Measurements from ENCODE around the gene ZBTB17. TPM values are rescaled to one million over a fixed set of nuclear protein-coding genes. Genes with fewer than 3 reads are reported as not detected.

ZBTB17 gene
- total and polyA plus RNA-seq, 9 of the 15 experiments (the other 6 are each of a cell fraction or from before 2014, with no cell fraction given) = 1.1 to 53.4 (median 29.6) TPM

DNA sequence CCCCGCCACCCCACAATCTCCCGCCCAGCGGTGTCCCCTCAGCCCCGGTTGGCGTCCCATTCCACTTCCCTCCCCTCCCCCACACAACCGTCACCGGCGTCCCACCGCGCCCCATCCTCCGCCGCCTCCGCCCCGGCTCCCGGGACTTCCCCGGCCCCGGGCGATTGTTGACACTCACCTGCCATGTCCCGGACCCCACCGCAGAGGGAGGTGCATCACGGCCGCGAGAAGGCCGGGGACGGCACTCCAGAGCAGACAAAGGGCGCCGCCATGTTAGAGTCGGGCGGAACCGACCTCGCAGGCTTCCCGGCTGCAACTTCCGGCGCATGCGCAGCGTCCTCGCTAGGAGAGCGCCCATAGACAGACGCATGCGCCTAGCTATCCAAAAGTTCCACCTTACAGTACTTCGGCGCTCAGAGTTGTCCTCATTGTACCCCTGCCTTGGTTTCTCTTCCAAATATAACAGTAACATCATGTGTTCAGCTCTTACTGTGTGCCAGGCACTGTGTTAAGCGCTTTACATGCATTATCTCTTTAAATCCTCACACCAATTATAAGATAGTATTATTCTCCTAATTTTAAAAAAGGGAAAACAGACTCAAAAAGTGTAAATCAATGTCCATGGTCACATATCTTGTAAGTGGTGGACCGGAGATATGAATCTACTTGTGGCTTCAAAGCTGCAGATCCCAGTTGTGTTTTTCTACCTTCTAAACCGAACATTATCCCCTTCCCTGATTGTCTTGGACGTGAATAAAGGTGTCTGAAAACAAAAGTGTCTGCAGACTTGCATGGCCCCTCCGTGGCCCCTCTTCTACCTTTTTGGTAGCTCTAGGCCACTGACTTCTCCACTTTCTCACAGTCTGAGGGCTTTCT is at the start of gene ZBTB17 (continued):
- TF ChIP-seq, protein P1, sequence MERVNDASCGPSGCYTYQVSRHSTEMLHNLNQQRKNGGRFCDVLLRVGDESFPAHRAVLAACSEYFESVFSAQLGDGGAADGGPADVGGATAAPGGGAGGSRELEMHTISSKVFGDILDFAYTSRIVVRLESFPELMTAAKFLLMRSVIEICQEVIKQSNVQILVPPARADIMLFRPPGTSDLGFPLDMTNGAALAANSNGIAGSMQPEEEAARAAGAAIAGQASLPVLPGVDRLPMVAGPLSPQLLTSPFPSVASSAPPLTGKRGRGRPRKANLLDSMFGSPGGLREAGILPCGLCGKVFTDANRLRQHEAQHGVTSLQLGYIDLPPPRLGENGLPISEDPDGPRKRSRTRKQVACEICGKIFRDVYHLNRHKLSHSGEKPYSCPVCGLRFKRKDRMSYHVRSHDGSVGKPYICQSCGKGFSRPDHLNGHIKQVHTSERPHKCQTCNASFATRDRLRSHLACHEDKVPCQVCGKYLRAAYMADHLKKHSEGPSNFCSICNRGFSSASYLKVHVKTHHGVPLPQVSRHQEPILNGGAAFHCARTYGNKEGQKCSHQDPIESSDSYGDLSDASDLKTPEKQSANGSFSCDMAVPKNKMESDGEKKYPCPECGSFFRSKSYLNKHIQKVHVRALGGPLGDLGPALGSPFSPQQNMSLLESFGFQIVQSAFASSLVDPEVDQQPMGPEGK (CRISPR knock-in tag; IDR thresholded peaks at IDR 0.05; ENCODE audit: borderline replicate concordance) = no peak
- TF ChIP-seq, protein P2, sequence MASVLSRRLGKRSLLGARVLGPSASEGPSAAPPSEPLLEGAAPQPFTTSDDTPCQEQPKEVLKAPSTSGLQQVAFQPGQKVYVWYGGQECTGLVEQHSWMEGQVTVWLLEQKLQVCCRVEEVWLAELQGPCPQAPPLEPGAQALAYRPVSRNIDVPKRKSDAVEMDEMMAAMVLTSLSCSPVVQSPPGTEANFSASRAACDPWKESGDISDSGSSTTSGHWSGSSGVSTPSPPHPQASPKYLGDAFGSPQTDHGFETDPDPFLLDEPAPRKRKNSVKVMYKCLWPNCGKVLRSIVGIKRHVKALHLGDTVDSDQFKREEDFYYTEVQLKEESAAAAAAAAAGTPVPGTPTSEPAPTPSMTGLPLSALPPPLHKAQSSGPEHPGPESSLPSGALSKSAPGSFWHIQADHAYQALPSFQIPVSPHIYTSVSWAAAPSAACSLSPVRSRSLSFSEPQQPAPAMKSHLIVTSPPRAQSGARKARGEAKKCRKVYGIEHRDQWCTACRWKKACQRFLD (CRISPR knock-in tag; IDR thresholded peaks at IDR 0.05) = no peak
- TF ChIP-seq ZNF197 (CRISPR knock-in tag; IDR thresholded peaks at IDR 0.05; ENCODE audit: low read depth) (no peak), ZZZ3 (IDR thresholded peaks at IDR 0.05) (no peak), OTX1 (CRISPR knock-in tag; IDR thresholded peaks at IDR 0.05) (peak; percentile 68; the same call in 1 of the 2 replicates), RBFOX2 (IDR thresholded peaks at IDR 0.05; ENCODE audit: low read depth, low read length) (peak; percentile 83), ATF7 (IDR thresholded peaks at IDR 0.05) (peak; percentile 75), MTA2 (IDR thresholded peaks at IDR 0.05; ENCODE audit: low read depth) (no peak), ZNF766 (CRISPR knock-in tag; conservative IDR thresholded peaks at IDR 0.05) (peak; percentile 58), MTA3 (IDR thresholded peaks at IDR 0.05; ENCODE audit: borderline replicate concordance) (0 out of 2 replicates have a peak, but pooled peaks have one; percentile 41), RCOR1 (IDR thresholded peaks at IDR 0.05; ENCODE audit: borderline replicate concordance in 1 of 2, low read depth in 2 of 2, low read length in 2 of 2) (no peak; a peak in 1 of 4 replicates), POU5F1 (IDR thresholded peaks at IDR 0.05; ENCODE audit: borderline replicate concordance, low read depth, low read length, partially characterized antibody) (peak; percentile 99), MBD2 (IDR thresholded peaks at IDR 0.05; ENCODE audit: borderline replicate concordance, low read depth) (0 out of 2 replicates have a peak, but pooled peaks have one; percentile 43), ZBTB7A (IDR thresholded peaks at IDR 0.05; ENCODE audit: borderline replicate concordance, control insufficient read depth, low read depth, low read length) (peak; percentile 9; the same call in 1 of the 2 replicates), TOE1 (IDR thresholded peaks at IDR 0.05; ENCODE audit: borderline replicate concordance) (peak; percentile 33; the same call in 1 of the 2 replicates), TOE1 (CRISPR knock-in tag; IDR thresholded peaks at IDR 0.05; ENCODE audit: borderline replicate concordance, low read depth) (no peak), MEIS2 (IDR thresholded peaks at IDR 0.05; ENCODE audit: partially characterized antibody) (peak; percentile 98), ELF4 (CRISPR knock-in tag; IDR thresholded peaks at IDR 0.05) (peak; percentile 82), WHSC1 (IDR thresholded peaks at IDR 0.05; ENCODE audit: low read length) (no peak)
- TF ChIP-seq, protein P3, sequence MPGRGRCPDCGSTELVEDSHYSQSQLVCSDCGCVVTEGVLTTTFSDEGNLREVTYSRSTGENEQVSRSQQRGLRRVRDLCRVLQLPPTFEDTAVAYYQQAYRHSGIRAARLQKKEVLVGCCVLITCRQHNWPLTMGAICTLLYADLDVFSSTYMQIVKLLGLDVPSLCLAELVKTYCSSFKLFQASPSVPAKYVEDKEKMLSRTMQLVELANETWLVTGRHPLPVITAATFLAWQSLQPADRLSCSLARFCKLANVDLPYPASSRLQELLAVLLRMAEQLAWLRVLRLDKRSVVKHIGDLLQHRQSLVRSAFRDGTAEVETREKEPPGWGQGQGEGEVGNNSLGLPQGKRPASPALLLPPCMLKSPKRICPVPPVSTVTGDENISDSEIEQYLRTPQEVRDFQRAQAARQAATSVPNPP (IDR thresholded peaks at IDR 0.05; ENCODE audit: borderline replicate concordance, insufficient read depth, insufficient read length) = no peak
- TF ChIP-seq, protein P4, sequence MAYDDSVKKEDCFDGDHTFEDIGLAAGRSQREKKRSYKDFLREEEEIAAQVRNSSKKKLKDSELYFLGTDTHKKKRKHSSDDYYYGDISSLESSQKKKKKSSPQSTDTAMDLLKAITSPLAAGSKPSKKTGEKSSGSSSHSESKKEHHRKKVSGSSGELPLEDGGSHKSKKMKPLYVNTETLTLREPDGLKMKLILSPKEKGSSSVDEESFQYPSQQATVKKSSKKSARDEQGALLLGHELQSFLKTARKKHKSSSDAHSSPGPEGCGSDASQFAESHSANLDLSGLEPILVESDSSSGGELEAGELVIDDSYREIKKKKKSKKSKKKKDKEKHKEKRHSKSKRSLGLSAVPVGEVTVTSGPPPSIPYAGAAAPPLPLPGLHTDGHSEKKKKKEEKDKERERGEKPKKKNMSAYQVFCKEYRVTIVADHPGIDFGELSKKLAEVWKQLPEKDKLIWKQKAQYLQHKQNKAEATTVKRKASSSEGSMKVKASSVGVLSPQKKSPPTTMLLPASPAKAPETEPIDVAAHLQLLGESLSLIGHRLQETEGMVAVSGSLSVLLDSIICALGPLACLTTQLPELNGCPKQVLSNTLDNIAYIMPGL (CRISPR knock-in tag; IDR thresholded peaks at IDR 0.05) = peak; percentile 52; the same call in 1 of the 2 replicates

Measured in K562 (cell line).